ENCODE data around the gene RRP1.

The RRP1 gene

DNA sequence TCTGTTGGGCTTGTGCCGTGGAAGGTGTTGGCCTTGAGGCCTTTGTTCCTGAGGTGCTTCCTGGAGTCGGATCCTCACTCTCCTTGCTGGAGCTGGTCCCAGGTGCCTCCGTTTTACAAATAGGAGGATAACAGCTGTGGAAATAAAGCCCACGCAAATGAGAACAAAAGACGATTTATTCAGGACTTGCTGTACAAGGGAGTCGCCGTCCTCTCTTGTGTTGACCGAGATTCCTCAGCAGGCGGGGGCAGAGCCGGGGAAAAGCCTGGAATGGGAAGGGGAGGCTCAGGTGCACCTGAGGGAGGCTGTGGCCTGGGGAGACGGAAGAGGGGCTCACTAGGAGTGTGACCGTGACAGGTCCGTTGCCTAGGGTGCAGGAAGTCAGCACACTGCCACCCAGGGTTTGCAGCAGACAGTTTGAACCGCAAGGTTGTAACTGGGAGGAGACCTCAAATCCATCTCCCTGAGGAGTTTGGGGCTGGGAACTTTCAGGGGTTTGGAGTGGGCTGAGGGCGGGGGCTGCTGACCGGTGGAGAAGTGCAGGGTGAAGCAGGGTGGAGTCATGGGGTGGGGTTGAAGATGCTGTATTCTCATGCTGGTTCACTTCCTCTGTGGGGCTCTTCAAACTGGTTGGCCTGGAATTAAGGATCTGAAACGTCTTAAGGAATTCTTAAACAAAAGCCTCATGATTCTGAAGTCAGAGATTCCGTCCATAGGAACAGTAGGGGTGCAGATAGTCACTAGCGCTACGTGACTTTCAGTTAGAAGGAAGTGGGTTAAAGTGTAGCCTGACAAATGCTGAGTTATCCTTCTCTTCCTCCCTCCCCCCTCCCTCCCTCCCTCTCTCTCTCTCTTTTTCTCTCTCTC lies 10.7 kb upstream of the RRP1 start:
- DNase-seq: no peak

DNA sequence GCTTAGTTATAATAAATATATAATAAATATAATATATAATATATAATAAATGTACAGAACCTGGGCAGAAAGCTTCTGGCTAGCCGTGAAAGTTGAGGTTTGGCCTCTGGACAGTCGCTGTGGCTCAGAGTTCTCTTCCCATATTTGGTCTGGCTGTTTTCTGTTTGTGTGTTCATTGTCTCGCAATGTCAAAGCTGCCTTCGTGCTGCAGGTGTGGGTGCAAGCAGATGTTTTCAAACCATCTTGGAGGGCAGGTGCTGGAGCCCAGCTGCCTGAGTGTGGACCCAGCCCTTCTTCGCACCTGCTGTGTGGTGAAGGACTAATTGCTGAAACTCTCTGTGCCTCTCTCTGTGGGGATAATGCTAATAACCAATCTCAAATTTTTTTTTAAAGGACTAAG lies 9.7 kb upstream of the RRP1 start:
- DNase-seq: no peak

DNA sequence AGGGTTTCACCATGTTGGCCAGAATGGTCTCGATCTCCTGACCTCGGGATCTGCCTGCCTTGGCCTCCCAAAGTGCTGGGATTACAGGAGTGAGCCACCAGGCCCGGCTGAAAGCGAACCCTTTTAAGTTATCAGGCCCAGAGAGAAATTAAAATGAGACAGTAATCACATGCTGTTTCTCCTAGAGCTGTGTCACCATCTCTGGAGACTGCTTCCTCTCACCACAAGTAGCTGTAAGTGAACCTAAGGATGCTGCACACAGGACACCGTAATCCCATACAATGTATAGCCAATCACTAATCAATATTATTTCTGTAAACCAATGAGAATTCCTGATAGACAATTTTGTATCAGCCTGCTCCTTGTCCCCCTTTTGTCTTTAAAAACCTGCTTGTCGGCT lies 7.5 kb upstream of the RRP1 start:
- no peak for DNase-seq

DNA sequence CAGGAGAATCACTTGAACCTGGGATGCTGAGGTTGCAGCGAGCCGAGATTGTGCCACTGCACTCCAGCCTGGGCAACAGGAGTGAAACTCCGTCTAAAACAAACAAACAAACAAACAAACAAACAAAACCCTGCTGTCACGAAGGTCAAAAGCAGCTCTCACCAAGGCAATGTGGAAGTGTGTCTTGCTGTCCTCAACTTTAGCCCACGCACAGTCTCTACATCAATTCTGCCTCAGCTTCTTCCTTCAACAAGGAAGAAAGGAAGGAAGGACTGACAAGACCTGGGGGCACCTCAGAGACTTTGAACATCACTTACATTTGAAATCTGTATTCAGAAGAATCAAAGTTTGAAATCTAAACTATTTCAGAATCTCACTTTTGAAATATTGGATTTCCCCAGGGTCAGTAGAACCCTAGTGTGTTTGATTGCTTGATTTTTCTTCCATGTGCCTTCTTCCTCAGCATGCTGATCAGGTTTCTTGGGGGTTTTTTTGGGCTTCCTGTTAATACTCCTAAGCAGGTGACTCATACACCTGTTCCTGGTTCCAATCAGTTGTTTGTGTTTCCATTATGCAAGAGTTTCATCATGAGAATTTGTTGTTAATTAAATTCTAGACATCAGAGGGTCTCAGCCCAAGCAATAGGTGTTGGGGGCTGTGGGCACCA lies 6.8 kb upstream of the RRP1 start:
- DNase-seq: no peak

DNA sequence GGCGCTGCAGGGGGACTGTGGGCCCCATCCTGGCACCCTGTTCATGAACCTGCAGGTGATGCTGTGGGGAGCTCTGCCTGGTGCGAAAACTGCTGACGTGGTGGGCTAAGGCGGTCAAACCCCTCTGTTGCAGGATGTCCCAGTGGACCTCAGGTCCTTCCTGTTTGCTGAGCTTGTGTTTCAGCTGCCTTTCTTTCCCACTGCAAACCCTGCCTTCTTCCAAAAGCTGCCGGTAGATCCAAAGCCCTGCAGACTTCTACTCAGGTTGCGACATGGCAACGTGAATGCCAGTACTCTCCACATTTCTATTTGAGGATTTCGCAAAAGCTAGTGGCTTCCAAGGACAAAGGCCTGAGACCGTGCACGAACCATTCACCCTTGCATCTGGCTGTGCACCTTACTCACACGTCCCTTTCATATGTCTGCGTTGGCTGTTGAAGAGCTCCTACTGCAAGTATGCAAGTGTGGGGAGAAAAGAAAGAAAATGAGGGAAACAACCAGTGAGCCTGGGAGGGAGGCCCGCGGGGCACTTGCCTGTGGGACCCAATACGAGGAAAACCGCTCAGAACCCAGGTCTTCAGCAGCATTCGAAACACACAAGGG lies 6.2 kb upstream of the RRP1 start:
- no peak for DNase-seq

DNA sequence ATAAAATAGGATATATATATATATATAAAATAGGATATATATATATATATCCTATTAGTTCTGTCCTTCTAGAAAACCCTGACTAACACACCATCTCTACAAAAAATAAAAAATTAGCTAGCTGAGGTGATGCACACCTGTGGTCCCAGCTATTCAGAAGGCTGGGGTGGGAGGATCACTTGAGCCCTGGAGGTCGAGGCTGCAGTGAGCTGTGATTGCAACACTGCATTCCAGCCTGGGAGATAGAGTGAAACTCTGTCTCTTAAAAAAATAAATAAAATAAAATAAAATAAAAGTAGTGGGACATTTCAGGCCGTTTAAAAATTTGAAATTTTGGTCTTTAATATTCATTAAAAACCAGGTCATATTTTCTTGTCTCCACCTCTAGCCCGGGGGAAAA lies 4.2 kb upstream of the RRP1 start:
- no peak for DNase-seq

DNA sequence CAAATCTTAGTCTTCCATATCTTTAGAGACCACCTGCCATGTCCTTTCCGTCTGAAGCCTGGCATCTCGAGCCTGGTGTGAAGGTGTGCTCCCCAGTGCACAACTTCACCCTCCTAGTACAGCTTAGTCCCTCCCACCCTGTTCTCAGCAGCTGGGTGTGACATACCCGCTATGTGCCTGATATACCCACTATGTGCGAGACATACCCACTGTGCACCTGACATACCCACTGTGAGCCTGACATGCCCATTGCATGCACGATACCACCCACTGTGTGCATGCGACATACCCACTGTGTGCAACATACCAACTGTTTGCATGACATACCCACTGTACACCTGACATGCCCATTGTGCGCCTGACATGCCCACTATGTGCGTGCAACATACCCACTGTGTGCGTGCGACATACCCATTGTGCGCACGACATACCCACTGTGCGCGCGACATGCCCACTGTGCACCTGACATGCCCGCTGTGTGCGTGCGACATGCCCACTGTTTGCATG lies 3.0 kb upstream of the RRP1 start:
- DNase-seq: no peak

DNA sequence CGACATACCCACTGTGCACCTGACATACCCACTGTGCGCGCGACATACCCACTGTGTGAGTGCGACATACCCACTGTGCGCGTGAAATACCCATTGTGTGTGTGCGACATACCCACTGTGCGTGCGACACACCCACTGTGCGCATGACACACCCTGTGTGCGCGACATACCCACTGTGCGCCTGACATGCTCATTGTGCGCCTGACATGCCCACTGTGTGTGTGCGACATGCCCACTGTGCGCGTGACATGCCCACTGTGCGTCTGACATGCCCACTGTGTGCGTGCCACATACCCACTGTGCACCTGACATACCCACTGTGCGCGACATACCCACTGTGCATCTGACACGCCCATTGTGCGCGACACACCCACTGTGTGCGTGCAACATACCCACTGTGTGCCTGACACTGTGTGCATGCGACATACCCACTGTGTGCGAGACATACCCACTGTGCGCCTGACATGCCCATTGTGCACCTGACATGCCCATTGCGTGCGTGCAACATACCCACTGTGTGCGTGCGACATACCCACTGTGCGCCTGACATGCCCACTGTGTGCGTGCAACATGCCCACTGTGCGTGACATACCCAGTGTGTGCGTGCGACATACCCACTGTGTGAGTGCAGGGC lies 2.5 kb upstream of the RRP1 start:
- DNase-seq: no peak

DNA sequence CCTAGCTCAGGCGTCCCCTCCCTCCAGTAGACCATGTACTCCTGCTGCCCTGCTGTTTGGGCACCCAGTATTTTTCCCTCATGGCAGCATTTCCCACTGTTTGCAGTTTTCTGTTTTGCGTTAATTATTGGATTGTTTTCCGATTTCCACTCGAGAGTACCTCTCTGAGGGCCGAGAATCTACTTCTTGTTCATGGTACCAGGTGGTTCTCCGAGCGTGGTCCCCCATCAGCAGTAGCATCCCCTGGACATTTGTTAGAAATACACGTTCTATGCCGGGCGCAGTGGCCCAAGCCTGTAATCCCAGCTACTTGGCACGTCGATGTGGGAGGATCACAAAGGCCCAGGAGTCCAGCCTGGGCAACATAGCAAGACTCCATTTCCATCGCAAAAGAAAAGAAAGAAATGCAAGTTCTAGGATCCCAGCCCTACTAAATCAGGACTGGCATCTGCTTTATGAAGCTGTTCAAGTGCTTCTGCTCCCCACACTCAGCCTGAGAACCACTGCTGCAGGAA lies 690 bp downstream of the RRP1 start:
- no peak for DNase-seq

DNA sequence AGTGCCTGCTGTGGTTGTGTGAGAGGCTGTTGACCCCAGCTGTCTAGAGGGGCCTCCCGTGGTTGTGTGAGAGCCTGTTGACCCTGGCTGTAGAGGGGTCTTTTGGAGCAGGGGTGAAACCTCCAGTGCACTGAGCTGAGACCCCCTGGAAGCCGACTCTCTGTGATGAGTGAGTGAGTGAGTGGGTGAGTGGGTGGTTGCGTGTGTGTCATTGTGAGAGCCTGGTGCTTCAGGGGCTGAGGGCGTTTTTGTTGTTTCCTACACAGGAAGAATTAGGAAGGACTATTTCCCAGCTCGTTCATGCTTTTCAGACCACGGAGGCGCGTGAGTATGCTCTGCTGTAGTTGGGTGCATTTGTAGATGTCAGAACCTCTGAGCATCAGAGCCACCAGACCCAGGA lies 3.0 kb downstream of the RRP1 start:
- DNase-seq: no peak

DNA sequence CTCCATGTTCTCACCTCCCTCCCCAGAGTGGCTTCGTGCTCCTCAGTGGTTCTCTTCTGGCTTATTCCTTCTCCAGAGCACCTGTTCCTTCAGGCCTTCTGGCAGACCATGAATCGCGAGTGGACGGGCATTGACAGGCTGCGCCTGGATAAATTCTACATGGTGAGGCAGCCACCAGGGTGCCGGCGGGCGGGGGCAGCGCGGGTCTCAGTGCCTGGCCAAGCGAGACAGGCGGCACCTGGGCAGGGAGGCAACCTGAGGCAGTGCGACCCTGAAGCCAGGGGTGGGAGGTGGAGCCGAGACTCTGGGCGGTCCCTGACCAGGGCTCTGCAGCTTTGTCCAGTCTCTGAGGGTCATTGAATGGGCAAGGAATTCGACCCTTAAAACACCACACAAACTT lies 3.9 kb downstream of the RRP1 start:
- DNase-seq: no peak

DNA sequence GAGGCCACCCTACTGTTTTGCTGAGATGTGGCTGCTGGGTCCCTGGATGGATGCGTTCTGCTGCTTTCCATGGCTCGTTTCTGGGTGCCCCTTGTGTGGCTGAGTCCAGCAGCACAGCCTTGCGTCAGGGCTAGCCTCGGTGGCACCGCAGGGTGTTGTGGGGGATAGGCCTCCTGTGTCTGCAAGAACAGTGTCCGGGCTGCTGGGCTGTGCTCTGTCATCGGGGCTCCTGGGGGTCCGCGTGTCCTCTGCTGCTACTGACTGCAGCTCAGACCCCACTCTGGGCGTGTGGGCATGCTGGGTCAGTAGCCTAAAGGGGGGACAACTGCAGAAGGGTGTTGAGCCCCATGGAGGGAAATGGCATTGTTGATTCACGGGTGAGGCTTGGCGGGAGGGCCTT lies 4.9 kb downstream of the RRP1 start:
- no peak for DNase-seq

DNA sequence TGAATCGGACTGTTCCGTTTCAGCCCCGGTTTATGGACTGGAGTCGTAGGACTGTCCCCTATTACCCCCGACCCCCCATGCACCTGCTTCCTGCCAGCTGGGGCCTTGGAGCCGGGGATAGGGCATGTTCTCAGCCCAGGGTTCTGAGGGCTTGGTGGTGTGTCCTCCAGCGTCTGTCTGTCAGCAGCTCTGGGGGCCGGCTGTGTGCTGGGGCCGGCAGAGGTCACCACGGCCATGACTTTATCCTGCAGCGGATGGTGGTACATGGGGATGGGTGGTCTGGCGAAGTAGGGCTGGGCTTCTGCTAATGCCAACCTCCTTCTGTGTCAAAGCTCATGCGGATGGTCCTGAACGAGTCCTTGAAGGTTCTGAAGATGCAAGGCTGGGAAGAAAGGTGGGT lies 5.5 kb downstream of the RRP1 start:
- DNase-seq: no peak

DNA sequence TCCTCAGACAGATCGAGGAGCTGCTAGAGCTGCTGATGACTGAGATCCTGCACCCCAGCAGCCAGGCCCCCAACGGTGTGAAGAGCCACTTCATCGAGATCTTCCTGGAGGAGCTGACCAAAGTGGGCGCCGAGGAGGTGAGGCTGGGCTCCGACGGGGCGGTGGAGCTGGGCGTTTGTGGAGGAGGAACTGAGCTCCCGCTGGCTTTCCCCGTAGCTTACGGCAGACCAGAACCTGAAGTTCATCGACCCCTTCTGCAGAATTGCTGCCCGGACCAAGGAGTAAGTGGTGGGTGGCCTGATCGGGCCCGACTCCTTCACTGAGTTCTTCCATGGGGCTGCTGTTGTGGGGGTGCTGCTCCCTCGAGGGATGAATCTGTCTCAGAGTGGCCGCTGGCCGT lies 8.0 kb downstream of the RRP1 start:
- no peak for DNase-seq

DNA sequence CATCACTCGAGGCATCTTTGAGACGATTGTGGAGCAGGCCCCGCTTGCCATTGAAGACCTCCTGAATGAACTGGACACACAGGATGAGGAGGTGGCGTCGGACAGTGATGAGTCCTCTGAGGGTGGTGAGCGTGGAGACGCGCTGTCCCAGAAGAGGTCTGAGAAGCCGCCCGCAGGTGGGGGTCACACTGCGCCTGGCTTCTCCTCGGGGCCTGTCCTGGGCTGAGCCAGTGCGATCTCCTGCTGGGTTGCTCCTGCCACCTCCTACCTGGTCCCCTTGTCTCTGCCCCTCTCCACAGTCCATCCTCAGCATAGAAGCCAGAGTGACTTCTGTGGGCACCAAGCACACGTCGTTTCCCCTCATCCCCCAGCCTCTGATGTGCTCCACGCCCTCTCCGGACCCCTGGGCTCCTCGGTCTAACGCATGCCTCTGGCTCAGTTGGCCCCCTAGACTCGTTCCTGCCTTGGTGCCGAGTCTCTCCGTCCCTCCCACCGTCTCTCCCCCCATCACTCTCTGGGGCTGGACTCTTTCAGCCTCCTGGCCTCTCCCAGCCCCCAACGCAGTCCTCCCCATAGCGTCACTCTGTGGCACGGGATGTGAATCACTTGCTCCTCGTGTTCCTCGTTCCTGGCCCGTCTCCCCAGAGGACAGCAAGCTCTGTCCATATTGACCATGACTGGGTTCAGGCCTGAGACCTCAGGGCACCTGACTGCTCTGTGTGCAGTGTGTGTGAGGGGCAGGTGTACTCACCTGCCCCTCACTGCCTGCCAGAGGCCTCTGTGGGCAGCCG lies 8.7 kb downstream of the RRP1 start:
- no peak for DNase-seq

DNA sequence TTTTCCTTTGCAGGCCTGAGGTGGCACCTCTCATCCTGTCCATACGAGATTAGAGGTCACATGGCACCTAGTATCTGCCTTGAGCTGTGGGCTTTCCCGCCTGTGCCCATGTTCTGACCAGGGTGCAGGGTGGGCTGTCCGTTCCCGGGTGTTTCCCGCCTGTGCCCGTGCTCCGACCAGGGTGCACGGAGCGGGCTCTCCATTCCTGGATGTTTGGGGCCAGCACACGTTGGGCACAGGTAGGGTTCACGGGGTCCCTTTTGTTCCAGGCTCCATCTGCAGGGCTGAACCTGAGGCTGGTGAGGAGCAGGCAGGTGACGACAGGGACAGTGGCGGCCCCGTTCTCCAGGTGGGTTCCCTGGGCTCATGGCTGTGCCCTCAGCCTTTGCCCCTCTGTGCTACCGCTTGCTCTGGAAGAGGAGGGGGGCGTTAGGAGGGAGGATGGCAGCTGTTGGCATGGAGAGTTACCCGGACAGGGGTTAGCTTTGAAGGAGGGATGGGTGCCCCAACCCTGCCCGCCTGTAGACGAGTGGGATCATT lies 10.0 kb downstream of the RRP1 start:
- DNase-seq: no peak

DNA sequence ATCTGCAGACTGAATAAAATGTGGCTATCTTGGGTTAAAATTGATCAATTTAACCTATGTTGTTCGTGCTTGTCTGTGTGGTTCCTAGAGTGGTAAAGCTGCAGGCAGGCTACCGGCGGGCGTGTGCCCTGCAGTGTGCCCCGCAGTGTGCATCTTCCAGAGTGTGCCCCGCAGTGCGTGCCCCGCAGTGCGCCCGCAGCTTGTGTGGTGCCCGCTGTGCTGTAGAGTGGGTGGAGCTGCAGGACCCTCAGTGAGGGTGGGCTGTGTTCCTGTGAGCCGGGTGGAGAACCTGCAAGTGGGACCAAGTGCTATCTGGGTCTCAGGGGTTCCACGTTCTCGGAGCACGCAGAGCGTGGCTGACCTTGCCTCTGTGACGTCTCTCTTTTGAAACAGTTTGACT lies 10.7 kb downstream of the RRP1 start:
- no peak for DNase-seq

DNA sequence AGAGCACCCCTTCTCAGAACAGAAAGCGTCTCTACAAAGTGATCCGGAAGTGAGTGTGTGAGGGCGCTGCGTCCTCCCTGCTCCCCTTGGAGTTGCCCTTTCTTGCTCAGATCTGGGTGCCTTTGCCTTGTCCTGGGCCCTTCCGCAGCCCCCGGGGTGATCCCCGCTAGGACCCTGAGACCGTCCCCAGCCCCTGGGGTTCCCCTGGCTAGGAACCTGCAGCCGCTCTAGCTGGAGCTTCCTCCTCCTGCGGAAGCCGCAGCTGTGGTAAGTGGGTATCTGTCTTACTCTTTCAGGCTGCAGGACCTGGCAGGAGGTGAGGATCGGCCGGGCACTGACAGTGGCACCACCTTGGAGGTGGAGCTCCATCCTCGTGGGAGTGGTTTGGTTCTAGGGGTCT lies 11.2 kb downstream of the RRP1 start:
- DNase-seq: no peak

DNA sequence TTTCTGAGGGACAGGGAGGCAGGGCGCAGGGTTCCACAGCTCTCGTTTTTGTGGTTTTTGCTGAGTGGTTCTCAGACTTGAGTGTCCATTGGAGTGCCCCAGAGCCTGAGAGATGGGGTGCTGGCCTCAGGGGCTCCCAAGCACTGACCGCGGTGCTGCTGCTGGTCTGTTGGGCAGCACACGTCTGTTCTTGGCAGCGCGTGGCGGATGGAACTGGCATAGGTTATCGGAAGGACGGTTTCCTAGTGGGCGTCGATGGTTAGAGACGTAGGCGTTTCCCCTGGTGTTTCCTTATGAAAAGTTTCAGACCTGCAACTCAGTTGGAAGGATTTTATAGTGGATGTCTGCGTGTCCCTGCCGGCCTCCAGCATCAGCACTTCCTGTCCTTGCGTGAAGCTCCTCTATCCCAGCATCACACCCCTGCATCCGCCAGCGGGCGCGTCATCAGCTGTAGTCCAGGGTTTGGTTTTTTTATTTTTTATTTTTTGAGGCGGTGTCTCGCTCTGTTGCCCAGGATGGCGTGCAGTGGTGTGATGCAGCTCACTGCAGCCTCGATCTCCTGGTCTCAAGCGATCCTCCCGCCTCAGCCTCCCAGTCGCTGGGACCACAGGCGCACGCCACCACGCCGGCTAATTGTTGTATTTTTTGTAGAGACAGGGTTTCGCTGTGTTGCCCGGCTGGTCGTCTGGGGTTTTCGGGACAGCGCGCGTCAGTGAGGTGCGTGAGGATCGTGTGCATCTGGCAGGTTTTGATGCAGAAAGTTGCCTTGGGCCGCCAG lies 11.8 kb downstream of the RRP1 start:
- DNase-seq: no peak

DNA sequence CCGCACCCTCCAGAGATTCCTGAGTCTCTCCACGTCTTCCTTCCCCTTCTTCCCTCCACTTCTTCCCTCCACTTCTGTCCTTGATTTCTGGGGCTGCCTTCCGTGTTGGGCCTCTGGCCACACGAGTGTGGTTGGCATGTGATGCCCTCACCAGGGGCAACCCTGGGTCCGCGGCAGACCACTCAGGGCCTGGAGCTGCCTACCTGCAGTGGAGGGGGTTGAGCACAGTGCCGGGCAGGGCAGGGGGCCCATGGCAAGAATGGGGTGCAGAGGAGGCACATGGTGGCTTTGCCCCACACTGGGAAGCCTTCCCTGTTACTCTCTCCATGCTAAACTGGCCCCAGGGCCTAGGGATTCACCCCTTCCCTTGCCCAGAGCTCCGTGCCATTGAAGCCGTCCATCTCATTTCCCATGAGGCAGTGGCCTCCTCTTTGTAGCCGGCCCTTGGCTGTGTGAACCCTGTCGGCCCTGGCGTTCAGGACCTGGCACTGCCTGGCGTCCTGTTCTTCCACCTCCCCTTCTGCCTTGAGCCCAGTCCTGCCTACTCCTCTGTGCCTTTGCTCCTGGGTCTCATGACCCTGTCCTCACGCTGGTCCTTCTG lies 13.4 kb downstream of the RRP1 start:
- DNase-seq: no peak
